ENCODE measurements around the gene MYO5B. TPM values are rescaled to one million over a fixed set of nuclear protein-coding genes. Genes with fewer than 3 reads are reported as not detected.
"Not testable (repeated sequence)": the region's sequence is repeated elsewhere in the genome, so short reads cannot be mapped to it uniquely, and the experiment has no call there.

The MYO5B gene
- polyA plus RNA-seq, 4 donors, result 23.8 to 28.4 (median 27.0) TPM

DNA sequence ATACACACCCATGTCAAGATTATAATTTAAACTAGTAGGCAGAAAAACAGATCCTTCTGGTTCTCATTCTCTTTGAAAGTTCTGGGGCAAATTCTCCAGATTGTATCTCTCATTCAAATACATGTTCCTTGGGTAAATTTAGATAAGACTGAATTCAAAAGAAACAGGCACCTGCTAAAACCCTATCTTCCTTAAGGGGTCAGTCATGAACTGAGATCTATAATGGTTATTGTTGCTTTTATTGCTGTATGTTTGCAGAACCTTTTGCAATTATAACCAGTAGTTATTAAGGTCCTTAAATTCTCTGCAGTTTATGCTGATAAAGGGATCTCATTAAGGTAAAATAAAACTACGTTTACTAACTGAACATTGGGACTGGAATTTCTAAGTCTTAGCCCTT, 83.5 kb downstream of the MYO5B start:
- DNase-seq (ENCODE audit: low read depth in 4 of 4, low spot score in 2 of 4), result no peak

GRCh38 chr18:50107468-50107977, 87.4 kb downstream of the MYO5B start:
- no peak for DNase-seq (ENCODE audit: low read depth in 4 of 4, low spot score in 2 of 4)

DNA sequence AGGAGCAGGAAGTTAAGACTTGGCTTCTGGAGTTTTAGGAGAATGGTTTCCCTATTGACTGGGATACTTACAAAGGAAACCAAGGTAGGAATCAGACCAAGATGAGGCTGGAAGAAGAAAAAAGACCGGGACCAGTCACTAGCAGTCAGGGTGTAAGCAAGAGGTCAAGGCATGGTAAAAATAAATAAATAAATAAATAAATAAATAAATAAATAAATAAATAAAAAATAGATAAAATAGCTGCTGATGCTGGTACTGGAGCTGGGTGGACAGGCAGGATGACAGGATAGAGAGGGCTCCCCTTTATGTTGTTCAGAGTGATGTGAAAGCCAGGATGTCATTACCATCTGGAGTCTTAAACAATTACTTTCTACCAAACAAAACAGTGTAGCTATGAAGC, 89.9 kb downstream of the MYO5B start:
- DNase-seq (ENCODE audit: low read depth in 4 of 4, low spot score in 2 of 4), result no peak

- DNase-seq (ENCODE audit: low read depth in 4 of 4, low spot score in 2 of 4), result no peak
These were observed 90.5 kb downstream of the MYO5B start for GRCh38 chr18:50104421-50104820.

DNA sequence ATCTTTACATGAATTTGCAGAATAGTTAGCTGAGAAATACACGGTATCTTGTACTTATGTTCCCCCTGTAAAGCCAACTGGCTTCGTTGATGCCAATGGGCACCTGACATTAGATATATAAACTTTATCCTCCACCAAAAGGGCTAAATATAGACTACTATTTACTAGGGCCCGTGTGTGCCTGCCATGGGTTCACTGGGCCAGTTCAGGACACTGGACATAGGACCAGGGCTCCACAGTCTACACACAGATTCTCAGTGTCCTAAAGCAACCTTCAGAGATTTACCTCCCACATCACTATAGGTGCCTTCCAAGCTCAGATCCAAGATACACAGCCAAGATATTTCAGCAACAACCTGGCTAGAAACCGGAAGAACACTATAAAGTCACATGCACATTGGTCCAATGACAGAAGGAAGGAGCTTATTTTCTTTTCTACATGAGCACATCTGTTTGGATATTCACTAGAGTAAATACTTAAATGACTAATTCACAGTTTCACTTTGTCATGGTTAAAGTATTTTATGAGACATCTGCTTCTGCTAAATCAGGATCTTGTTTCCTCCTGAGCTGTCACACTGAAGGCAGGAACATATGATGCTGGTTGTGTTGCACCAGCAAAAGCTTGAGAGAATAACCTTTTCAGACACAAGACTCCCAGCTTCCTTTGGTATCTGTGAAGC, 95.1 kb downstream of the MYO5B start:
- DNase-seq (ENCODE audit: low read depth in 4 of 4, low spot score in 2 of 4), result no peak

DNA sequence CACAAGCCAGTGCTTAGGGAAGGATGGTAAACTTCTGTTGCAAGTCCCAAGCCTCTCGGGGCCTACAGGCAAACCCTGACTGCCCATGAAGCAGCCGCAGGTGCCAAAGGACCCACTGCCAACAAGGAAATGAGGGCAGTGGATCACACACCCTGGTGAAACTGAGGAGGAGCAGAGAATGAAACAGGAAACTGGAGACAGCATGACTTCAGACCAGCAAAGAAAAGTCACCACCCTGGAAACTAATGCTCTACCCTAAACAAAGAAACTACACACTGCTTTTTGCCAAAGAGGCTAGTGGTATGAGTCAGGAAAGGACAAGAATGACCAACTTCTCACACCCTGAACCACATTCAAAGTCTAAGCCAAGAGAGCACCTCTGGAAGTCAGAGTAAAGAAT, 97.2 kb downstream of the MYO5B start:
- DNase-seq (ENCODE audit: low read depth in 4 of 4, low spot score in 2 of 4), result no peak

DNA sequence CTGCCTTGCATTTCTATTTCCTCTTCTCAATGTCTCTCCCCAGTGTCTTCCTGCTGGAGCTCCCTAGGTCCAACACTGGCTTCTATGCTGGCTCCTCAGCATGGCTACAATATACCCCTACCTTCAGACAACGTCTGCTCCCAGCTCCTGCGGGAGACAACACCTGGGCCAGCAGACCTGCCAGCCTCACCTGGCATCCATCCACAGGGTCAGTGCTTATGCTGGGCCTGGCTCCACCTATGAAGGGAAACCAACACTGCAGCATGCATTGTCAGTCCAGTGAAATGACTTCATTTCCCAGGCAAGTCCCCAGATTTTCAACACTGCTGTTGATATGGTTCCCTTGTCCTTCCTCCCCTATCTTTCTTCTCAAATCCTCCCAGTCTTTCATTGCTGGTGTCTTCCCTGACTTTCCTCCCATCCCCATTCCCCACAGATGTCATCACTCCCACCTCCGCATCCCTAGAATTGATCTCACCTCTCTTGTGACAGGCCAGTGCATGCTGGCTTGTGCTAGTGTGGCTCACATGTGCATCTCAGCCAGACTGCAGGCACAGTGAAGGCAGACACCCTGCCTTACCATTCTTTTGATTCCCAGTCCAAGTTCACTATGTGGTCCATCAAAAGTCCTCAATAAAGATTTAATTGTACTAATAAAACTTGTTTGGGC, 98.0 kb downstream of the MYO5B start:
- no peak for DNase-seq (ENCODE audit: low read depth in 4 of 4, low spot score in 2 of 4)

GRCh38 chr18:50094786-50095185, 100.2 kb downstream of the MYO5B start:
- not testable (repeated sequence) for DNase-seq (ENCODE audit: low read depth in 4 of 4, low spot score in 2 of 4)

GRCh38 chr18:50094221-50094773, 100.7 kb downstream of the MYO5B start:
- no peak for DNase-seq (ENCODE audit: low read depth in 4 of 4, low spot score in 2 of 4)

GRCh38 chr18:50093366-50094064, 101.4 kb downstream of the MYO5B start:
- no peak for DNase-seq (ENCODE audit: low read depth in 4 of 4, low spot score in 2 of 4)

DNA sequence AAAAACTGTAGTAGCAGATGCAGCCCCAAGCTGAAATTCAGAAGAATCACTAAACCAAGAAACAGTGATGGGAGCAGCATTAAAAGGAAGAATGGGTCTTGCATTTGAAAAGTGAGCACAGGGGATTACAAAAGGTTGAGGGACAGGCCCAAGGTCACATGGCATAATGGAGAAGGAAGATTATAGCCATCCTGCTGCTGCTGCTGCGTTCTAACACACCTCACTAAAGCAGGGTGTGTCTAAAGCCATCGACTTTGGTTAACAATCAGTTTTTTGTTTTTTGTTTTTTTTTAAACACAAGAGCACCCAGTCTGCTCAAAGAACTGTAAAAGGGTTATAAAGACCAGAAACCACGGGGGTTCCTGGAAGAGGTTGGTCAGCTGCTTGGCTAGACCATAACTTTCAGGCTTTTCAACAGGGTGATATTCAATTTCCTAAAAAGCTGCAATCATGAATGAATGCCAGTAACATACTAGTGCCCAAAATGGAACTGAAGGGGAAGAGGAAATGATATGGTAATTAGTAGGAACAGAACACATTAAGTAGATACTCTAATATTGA, 102.6 kb downstream of the MYO5B start:
- DNase-seq (ENCODE audit: low read depth in 4 of 4, low spot score in 2 of 4), result no peak

DNA sequence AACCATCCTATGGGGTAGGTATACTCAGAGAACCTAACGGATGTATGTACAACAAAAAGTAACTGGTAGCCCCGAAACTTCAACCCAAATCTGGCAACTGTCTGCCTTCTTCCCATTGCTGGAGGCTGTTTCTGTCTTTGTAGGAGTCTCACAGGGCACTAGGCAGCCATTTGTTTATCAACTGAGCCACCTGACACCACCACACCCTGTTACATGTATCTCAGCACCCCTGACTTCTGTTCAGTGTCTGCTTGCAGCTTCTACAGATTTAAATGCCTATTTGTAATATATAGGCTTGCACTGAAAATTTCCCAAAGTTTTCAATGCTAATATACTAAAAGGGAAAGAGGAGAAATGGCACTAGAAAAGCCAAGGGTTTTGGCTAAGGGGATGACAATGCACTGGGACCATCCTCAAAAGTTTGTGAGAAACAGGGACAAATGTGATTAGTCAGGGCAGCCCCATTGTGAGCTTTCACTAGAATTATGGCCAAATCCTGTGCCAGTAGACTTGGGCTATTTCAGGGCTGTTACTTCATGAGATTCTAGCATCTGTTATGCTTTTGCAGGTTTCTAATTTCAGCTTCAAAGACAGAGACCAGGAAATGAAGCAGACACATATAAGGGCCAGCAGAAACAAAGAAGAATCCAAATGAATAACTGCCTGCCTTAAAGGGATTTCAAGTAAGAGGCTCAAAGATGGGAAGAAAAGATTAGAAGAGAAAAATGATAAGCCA, 103.3 kb downstream of the MYO5B start:
- DNase-seq (ENCODE audit: low read depth in 4 of 4, low spot score in 2 of 4), result no peak

DNA sequence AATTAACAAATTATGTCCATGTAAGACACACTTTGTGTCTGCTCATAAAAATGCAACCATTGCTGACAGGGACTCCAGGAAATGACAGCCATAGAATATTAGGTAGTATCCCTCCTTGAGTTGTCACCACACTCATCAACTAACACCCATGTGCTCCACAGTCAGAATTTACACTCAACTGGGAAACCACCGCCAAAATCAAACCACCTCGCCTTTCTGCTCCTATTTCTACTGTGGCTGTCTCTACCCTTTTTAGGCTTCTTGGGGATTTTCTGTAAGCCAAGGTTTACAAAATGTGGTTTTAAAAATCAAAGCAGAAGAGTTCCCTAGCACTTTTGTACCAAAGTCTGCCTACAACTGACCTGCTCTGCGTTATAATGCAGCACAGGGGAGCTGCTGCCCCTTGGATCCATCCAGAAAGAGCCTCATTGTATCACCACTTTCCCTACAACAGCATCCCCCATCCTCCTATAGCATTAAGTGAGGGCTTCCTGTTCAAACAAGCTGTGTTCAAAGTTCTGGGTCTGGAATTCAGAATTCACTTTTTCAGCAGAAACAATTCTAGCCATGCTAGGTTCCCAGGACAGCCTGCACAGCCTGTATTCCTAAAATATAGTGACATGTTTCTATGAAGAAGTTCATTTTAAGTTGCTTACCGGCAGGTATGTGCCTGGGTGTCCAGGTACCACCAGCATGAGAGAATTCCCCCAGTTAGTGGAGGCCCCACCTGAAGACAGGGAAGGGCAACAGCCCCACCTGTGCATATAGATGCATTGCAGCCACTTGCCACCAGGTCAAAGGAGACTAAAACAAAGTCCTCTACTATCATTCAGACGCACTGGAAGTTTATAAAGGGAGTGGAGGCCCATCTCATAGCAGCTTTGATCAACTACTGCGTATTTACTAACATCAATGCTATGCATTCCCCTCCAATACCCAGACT, 104.3 kb downstream of the MYO5B start:
- DNase-seq (ENCODE audit: low read depth in 4 of 4, low spot score in 2 of 4), result no peak

GRCh38 chr18:50089702-50090101, 105.2 kb downstream of the MYO5B start:
- no peak for DNase-seq (ENCODE audit: low read depth in 4 of 4, low spot score in 2 of 4)

GRCh38 chr18:50083708-50084107, 111.2 kb downstream of the MYO5B start:
- DNase-seq (ENCODE audit: low read depth in 4 of 4, low spot score in 2 of 4), result no peak

DNA sequence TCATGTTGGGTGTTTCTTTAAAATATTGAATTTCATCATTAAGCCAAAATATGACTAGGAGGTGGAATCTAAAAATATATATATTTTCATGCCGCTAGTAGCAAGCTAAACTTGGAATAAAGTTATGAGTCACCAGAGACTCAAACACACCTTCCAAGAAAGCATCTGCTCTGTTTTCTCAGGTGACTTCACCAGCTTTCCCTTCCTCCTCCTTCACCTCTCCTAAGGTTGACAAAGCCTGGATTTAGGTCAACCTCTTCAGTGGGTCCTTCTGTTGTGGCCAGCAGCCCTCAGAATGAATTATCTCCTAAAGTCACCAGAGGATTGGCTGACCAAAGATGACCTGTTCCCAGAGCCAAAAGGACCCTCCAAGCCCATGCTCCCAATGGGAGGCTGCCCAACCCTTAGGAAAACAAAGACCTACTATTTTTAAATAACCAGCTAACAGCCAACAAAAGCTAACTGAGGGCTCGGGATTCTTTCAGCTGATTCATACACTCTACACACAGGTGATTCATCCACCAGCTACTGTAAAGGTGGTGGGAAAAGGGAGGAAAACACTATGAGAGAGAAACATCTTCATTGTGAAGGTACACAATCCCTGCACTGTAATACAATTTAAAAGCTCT, 113.9 kb downstream of the MYO5B start:
- no peak for DNase-seq (ENCODE audit: low read depth in 4 of 4, low spot score in 2 of 4)

DNA sequence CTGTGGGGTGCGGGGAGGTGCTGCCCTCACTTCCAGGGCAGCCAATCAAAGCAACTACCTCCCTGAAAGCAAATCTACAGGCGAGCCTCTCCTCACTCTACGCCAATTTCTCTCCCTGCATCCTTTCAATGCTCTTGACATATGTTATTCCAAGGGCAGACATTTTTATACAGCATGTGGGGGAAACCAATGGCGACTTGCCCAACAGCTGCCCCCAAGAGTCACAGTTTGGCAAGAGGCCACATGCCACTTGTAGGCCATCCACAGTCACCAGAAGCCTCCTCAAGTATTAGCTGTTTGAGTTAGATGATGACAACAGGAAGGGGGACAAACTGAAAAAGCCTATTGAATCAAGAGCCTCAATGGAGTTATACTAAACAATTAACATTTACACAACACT, 114.6 kb downstream of the MYO5B start:
- no peak for DNase-seq (ENCODE audit: low read depth in 4 of 4, low spot score in 2 of 4)

- DNase-seq (ENCODE audit: low read depth in 4 of 4, low spot score in 2 of 4), result no peak
These were observed 115.2 kb downstream of the MYO5B start for GRCh38 chr18:50079571-50080295.

Data from left renal cortex interstitium (tissue), 4 donors.